GM18951 (cell line): ENCODE results near the gene CTNNA3.
"Not testable (repeated sequence)": the region's sequence is repeated elsewhere in the genome, so short reads cannot be mapped to it uniquely, and the experiment has no call there.

Experiments used
- POLR2A ChIP-seq: IDR thresholded peaks from 4 replicates; pipeline ENCODE4 v1.6.1; 2011; ENCODE audit warnings: mild to moderate bottlenecking; ENCODE audit not compliant: insufficient read length, insufficient read depth; ENCODE audit errors: extremely low read depth
- in situ Hi-C: fragments of 300-500 bp; cut with MboI; formaldehyde crosslinking; loops from one replicate; pipeline ENCODE4 v1.12.0; 2022; ENCODE audit warnings: low sequenced_read_pairs, mixed read lengths, inconsistent platforms; ENCODE audit not compliant: unreplicated experiment

The CTNNA3 gene

DNA sequence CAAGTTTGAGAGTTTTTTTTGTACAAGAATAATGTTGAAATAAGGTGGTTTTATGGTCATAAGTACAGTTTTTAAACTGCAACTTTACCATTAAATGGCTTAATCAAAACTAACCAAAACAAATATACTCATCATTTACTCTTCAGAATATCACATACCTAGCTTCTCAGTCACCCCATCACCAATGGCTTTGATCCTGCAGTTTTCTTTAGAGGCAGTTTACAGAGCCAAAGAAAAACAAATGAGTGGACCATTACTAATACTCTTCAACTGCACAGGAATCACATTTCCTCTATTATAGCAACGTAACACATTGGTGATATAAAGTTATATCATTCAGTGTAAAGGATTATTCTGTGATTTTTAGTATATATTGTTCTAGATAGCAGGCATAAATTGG lies 1346.3 kb downstream of the CTNNA3 start:
- in situ Hi-C loops = no loop called here
- TF ChIP-seq POLR2A = no peak

DNA sequence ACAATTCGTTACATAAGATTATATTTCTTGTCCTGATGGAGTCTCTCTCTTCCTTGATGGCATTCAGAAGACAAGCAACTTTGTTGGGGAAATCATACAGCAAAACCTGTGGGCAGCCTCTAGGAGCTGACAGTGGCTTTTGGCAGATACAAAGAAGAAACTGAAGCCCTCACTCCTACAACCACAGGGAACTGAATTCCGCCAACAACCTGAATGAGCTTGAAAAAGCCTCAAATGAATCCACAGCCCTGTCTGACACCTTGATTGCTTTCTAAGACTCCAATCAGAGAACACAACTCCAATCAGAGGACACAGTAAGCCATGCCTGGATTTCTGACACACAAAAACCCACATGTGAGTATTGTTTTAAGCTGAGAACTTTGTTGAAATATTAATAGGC lies 1346.9 kb downstream of the CTNNA3 start:
- in situ Hi-C loops = no loop called here
- no peak for TF ChIP-seq POLR2A

DNA sequence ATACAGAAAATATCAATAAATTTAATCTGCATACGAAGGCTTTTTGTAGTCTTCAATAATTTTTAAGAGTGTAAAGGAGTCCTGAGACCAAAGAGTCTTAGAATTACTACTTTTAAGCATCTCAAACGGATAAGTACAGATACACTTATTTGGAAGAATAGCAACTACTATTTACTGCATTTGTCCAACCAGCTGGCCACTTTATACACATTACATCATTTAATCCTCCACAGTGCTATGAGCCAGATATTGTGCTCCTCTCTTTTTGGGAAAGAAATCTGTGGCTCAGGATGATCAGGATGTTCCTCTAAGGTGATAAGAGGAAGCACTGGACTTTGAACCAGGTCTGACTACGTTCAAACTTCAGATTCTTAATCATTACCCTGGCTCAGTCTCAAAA lies 1358.8 kb downstream of the CTNNA3 start:
- TF ChIP-seq POLR2A = no peak
- in situ Hi-C loops = no loop called here

DNA sequence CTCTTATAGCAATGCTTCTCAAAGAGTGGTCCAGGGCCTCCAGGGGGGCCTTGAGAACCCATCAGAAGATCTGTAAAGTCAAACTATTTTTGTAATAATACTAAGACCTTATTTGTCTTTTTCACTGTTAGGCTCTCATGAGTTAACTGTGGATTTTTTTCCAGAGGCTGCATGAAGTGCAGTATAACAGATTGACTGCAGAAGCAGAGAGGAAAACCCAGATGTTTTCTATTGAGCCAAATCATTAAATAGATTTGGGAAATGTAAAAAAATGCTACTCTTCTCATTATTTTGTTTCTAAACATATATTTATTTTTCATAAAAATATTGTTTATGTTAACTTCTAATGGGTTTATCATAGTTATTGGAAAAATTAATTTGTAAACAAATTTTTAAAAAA lies 1359.2 kb downstream of the CTNNA3 start:
- TF ChIP-seq POLR2A = no peak
- in situ Hi-C loops = no loop called here

DNA sequence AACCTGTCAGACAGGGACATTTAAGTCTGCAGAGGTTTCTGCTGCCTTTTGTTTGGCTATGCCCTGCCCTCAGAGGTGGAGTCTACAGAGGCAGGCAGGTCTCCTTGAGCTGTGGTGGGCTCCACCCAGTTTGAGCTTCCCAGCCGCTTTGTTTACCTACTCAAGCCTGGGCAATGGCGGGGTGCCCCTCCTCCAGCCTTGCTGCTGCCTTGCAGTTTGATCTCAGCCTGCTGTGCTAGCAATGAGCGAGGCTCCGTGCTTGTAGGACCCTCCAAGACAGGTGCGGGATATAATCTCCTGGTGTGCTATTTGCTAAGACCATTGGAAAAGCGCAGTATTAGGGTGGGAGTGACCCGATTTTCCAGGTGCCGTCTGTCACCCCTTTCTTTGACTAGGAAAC lies 1360.2 kb downstream of the CTNNA3 start:
- in situ Hi-C loops = not testable (repeated sequence)

DNA sequence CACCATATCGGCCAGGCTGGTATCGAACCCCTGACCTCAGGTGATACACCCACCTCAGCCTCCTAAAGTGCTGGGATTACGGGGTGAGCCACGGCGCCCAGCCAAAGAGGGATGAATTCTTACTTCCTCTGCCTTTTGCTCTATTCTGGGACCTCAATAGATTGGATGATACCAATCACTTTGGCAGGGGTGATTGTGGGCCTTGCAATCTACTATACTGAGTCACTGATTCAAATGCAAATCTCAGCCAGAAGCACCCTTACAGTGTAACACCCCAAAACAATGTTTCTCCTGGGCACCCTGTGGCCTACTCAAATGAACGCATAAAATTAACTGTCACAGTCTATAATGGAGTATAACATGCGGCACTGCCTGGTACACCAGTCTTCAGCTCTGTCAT lies 1366.8 kb downstream of the CTNNA3 start:
- TF ChIP-seq POLR2A = no peak
- in situ Hi-C loops = no loop called here

DNA sequence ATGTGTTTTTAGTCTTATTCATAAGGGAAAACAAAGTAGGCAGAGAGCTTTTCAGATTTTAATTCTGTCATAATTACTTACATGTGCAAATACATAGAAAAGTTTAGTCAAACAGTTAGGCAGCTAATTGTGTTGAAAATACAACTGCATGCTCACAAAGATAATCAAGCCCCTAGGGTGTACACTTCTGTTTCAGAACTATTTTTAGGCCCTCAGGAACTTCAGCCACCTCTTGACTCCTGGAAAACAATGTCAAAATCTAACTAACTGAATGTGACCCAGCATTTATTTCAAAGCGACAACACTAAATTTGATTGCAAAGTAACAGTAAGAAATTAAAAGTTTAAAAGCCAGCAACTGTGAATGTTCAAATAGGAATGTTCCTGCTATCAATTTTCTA lies 1369.1 kb downstream of the CTNNA3 start:
- in situ Hi-C loops = no loop called here
- no peak for TF ChIP-seq POLR2A

DNA sequence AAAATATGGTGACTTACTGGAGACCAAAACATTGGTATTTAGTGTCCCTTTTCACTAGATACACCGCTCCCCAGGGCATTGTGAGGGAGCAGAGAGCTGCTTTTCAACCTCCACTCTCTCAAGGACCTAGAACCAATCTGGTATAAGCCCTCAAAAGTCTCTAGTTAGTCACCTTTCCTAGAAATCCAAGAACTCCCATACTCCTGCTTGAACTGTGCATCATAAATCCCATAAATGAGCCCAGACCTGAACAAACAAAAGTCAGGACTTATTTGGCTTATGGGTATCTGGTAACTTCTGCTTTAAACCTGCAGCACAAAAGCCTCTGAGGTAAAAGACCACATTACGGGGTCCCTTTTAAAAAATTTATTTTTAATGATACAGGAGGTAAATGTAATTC lies 1373.2 kb downstream of the CTNNA3 start:
- no peak for TF ChIP-seq POLR2A
- in situ Hi-C loops = no loop called here

DNA sequence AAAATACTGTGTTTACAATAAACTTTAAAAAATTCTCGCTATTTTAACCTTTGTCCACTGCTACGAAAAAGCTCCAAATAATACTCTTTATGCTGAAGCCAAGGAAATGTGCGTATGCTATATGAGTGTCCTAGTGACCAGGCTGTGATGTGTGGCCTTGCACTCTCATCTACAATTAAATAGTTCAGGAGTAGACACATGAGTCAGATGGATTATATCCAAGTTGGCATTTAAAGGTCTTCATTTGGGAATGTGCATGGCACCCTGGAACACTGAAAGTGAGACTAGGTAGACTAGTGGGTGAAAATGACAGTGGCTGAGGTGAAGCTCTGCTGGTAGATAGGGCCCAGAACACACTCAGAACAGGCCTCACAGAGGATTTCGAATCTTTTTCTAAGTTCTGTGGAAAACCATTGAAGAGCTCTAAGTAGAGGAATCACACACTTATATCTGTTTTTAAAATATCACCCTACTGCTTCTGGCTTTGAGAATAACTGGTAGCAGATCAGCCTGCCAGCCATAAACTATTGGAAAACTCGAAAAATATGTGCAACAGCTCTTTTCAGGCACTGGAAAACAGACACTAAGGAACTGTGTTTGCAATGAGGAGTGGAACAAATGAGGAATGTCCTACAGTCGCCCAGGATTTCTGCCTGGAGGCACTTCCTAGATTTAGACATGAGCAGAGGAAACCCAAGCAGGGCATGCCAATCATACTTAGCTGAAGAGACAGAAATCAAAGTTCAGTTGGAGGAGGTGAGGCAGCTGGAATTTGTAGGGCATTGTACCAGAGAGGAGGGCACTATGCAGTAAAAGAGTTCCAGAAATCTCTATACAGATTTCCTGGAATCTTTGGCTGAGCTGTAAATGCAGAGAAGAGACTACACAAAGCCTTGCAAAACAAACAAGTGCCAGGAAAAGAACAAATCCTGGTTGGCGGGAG lies 1374.0 kb downstream of the CTNNA3 start:
- no peak for TF ChIP-seq POLR2A
- in situ Hi-C loops = no loop called here

DNA sequence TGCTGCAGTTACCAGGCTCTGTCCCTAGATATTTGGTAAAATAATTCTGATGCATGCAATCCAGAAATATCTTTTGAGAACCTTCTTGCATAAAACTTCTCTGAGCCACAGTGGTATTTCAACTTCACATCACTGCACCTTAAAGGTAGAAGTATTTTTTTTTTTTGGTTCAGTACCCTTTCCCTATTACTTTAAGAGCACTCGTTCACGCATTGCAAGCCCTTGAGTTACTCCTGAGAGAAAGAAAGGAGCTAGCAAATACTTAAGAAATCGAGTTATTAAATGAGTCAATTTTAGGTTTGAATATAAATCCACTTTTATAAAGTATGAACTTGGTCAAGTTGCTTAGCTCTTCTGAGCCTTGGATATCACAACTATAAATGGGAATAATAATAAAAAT lies 1377.2 kb downstream of the CTNNA3 start:
- in situ Hi-C loops = no loop called here
- no peak for TF ChIP-seq POLR2A

DNA sequence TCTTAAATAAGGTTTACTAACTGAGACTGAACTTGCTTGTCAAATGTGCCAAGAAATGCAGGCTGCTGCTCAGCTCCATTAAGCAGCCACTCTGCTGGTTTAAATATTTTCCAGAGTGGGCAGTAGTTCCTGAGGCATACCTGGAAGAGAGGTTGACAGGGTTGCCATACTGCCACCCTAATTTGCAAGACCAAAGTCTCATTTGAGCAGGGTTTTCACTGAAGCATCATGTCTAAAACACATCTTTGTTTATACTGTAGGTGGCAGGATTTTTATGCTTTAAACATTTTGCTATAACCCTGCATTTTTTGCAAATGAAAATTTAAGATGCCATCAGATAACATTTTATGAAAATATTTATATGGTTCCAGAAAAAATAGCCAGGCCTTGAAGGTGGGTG lies 1388.2 kb downstream of the CTNNA3 start:
- in situ Hi-C loops = no loop called here
- TF ChIP-seq POLR2A = no peak

DNA sequence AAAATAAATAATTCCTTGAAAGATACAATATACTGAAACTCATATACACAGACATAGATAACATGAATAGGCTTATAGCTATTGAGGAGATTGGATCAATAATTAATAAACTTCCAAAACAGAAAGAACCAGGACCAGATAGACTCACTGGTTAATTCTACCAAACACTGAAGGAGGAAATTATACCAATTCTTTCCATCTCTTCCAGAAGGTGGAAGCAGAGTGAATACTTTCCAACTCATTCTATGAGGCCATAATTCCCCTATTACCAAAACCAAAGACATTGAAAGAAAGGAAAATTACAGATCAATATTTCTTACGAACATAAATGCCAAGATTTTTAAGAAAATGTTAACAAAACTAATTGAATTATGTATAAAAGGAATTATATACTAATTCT lies 1394.9 kb downstream of the CTNNA3 start:
- no peak for TF ChIP-seq POLR2A
- in situ Hi-C loops = no loop called here

DNA sequence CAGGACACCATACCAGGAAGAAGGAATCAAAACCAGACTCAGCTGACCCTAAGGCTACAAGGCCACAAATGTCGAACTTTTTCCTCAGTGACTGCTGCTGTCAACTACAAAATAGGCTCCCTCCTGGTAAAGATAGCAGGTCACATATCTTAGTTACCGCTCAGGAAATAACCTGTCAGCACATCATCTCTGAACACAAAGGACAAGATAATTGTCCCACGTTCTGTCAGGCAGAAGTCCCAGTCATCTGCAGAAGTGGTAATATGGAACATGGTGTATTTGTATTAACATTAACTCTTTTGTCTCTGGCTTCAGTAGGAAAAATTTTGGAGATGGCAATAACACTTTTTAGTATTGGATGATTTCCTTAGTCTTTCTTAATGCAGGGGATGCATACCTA lies 1400.4 kb downstream of the CTNNA3 start:
- in situ Hi-C loops = no loop called here
- no peak for TF ChIP-seq POLR2A

DNA sequence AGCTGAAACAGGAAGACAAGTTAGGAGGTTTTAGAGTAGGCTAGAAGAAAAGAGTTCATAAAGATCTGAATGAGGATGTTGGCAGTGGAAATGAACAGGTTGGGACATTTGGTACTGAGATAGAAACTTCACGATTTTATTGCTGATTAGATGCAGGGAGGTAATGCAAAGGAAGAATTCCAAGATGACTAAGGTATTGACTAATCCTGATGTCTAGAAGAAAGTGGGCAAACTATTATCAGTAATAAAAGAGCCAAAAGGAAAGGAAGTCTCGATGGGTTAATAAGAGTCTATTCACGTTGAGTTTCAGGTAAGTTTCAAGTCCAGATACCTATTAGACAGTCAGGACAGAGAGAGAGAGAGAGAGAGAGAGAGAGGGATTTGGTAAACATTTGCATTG lies 1401.5 kb downstream of the CTNNA3 start:
- in situ Hi-C loops = no loop called here
- TF ChIP-seq POLR2A = no peak
